Panc1 (cell line): ENCODE data around the gene PPM1F.

Experiments
- POLR2AphosphoS5 ChIP-seq: IDR thresholded peaks from 2 replicates; pipeline ENCODE4 v1.6.1; 2012; ENCODE audit warnings: mild to moderate bottlenecking, low read depth, low read length, moderate library complexity
- SIN3A ChIP-seq: IDR thresholded peaks from 2 replicates; pipeline ENCODE4 v1.6.1; 2012; ENCODE audit warnings: low read depth, mild to moderate bottlenecking, low read length, moderate library complexity, borderline replicate concordance; ENCODE audit not compliant: insufficient read depth
- TF ChIP-seq, protein P1 (sequence below): fragments of 450-650 bp; IDR thresholded peaks from 2 replicates; pipeline ENCODE4 v1.5.1; 2017; ENCODE audit warnings: mild to moderate bottlenecking
- TF ChIP-seq, protein P2 (sequence below), 2 experiments: IDR thresholded peaks; 2 replicates each; pipeline ENCODE4 v1.6.1; 2011 to 2012; ENCODE audit warnings: low read depth in 2 of 2, control low read depth in 1 of 2, low read length in 1 of 2, mild to moderate bottlenecking in 1 of 2, moderate library complexity in 1 of 2; ENCODE audit not compliant: insufficient read depth in 1 of 2

DNA sequence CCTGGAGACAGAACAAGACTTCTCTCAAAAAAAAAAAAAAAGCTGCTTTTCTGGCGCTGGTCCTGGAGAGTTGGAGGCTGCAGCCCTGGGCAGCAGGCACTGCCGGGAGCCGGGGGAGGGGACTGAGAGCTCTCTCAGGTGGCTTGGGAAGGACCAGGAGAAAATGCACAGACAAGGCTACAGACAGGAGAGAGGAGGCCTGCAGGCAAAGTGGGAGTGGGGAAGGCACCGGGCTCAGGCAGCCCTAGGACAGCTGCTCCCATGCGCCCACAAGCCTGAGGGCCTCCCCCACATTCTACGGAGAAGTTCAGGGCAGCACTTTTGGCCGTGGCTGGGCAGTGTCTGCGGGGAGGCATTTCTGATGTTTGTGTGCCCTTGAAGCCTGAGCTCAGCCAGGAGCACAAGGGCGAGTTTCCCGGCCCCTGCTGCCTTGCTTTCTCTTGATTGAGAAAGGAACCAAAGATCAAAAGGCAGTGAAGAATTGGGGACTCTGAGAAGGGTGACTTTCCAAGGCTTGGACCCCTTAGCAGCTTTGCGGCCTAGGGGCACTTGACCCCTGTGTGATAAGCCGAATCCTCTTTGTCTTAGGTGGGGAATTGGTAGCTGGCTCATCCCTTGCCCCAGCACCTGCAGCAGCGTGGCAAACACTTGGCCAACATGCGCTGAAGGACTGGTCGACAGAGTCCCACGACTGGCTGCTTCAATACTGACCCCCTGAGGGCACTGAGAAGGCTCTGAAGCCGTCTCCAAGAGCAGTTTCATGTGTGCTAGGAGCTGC is 35.3 kb downstream of the PPM1F start:
- TF ChIP-seq, protein P1, sequence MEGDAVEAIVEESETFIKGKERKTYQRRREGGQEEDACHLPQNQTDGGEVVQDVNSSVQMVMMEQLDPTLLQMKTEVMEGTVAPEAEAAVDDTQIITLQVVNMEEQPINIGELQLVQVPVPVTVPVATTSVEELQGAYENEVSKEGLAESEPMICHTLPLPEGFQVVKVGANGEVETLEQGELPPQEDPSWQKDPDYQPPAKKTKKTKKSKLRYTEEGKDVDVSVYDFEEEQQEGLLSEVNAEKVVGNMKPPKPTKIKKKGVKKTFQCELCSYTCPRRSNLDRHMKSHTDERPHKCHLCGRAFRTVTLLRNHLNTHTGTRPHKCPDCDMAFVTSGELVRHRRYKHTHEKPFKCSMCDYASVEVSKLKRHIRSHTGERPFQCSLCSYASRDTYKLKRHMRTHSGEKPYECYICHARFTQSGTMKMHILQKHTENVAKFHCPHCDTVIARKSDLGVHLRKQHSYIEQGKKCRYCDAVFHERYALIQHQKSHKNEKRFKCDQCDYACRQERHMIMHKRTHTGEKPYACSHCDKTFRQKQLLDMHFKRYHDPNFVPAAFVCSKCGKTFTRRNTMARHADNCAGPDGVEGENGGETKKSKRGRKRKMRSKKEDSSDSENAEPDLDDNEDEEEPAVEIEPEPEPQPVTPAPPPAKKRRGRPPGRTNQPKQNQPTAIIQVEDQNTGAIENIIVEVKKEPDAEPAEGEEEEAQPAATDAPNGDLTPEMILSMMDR: no peak
- TF ChIP-seq, protein P2, sequence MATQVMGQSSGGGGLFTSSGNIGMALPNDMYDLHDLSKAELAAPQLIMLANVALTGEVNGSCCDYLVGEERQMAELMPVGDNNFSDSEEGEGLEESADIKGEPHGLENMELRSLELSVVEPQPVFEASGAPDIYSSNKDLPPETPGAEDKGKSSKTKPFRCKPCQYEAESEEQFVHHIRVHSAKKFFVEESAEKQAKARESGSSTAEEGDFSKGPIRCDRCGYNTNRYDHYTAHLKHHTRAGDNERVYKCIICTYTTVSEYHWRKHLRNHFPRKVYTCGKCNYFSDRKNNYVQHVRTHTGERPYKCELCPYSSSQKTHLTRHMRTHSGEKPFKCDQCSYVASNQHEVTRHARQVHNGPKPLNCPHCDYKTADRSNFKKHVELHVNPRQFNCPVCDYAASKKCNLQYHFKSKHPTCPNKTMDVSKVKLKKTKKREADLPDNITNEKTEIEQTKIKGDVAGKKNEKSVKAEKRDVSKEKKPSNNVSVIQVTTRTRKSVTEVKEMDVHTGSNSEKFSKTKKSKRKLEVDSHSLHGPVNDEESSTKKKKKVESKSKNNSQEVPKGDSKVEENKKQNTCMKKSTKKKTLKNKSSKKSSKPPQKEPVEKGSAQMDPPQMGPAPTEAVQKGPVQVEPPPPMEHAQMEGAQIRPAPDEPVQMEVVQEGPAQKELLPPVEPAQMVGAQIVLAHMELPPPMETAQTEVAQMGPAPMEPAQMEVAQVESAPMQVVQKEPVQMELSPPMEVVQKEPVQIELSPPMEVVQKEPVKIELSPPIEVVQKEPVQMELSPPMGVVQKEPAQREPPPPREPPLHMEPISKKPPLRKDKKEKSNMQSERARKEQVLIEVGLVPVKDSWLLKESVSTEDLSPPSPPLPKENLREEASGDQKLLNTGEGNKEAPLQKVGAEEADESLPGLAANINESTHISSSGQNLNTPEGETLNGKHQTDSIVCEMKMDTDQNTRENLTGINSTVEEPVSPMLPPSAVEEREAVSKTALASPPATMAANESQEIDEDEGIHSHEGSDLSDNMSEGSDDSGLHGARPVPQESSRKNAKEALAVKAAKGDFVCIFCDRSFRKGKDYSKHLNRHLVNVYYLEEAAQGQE (IDR thresholded peaks at IDR 0.05; ENCODE audit: insufficient read depth in 1 of 2, low read depth in 2 of 2, low read length in 1 of 2): no peak
- TF ChIP-seq POLR2AphosphoS5 (no peak), SIN3A (no peak)
